IPS-15b (cell line): ENCODE data around the gene STOX1.
"Not testable (repeated sequence)": the region's sequence is repeated elsewhere in the genome, so short reads cannot be mapped to it uniquely, and the experiment has no call there.

Source experiments
- H3K27me3 ChIP-seq: one replicate; pipeline ENCODE4 v1.6.1; 2013; ENCODE audit warnings: low read length; ENCODE audit not compliant: control insufficient read depth, insufficient read depth
- H3K36me3 ChIP-seq: one replicate; pipeline ENCODE4 v1.6.1; 2013; ENCODE audit warnings: low read length; ENCODE audit not compliant: control insufficient read depth, insufficient read depth
- H3K4me1 ChIP-seq: one replicate; pipeline ENCODE4 v1.6.1; 2013; ENCODE audit warnings: mild to moderate bottlenecking, low read length; ENCODE audit not compliant: control insufficient read depth, insufficient read depth
- H3K4me3 ChIP-seq: one replicate; pipeline ENCODE4 v1.5.1; 2013; ENCODE audit warnings: low read depth, low read length
- H3K9ac ChIP-seq: one replicate; pipeline ENCODE4 v1.6.1; 2013; ENCODE audit warnings: low read depth, mild to moderate bottlenecking, low read length
- H3K9me3 ChIP-seq: one replicate; pipeline ENCODE4 v1.6.1; 2013; ENCODE audit warnings: mild to moderate bottlenecking, low read length; ENCODE audit not compliant: control insufficient read depth, insufficient read depth

Gene STOX1

DNA sequence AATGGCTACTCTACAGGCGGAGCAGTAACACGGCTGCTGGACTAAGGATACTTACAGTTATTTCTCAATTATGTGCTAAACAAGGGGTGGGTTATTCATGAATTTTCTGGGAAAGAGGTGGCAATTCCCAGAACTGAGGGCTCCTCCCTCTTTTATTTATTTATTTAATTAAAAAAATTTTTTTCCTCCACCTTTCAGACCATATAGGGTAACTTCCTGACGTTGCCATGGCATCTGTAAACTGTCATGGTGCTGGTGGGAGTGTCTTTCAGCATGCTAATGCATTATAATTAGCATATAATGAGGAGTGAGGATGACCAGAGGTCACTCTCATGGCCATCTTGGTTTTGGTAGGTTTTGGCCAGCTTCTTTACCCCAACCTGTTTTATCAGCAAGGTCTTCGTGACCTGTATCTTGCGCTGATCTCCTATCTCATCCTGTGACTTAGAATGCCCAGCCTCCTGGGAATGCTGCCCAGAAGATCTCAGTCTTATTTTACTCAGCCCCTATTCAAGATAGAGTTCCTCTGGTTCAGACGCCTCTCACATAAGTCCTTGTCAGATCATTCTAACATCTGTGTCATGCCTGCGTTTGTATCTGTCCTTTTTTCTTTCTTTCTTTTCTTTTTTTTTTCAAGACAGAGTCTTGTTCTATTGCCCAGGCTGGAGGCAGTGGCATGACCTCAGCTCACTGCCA, 15.9 kb upstream of the STOX1 start:
- Histone ChIP-seq H3K4me3 (no peak overlapping the region), H3K9me3 (no peaks in the 10 kb centered on the region), H3K4me1 (no peaks in the 10 kb centered on the region), H3K9ac (no peak overlapping the region), H3K27me3 (no peaks in the 10 kb centered on the region), H3K36me3 (no peaks in the 10 kb centered on the region)

GRCh38 chr10:68812420-68812819, 14.9 kb upstream of the STOX1 start:
- no peaks in the 10 kb centered on the region for H3K27me3 ChIP-seq
- no peaks in the 10 kb centered on the region for H3K4me1 ChIP-seq
- H3K4me3 ChIP-seq: no peak overlapping the region
- H3K36me3 ChIP-seq: no peaks in the 10 kb centered on the region
- H3K9me3 ChIP-seq: no peaks in the 10 kb centered on the region
- H3K9ac ChIP-seq: no peak overlapping the region

- Histone ChIP-seq H3K9me3 (no peaks in the 10 kb centered on the region), H3K9ac (no peak overlapping the region), H3K27me3 (no peaks in the 10 kb centered on the region), H3K4me1 (no peaks in the 10 kb centered on the region), H3K4me3 (no peak overlapping the region), H3K36me3 (no peaks in the 10 kb centered on the region)
These were observed 13.8 kb upstream of the STOX1 start for GRCh38 chr10:68813559-68813958.

GRCh38 chr10:68816796-68817412, 10.4 kb upstream of the STOX1 start:
- no peaks in the 10 kb centered on the region for H3K27me3 ChIP-seq
- no peak overlapping the region for H3K9ac ChIP-seq
- H3K9me3 ChIP-seq: no peaks in the 10 kb centered on the region
- H3K36me3 ChIP-seq: no peaks in the 10 kb centered on the region
- H3K4me3 ChIP-seq: no peak overlapping the region
- no peaks in the 10 kb centered on the region for H3K4me1 ChIP-seq

DNA sequence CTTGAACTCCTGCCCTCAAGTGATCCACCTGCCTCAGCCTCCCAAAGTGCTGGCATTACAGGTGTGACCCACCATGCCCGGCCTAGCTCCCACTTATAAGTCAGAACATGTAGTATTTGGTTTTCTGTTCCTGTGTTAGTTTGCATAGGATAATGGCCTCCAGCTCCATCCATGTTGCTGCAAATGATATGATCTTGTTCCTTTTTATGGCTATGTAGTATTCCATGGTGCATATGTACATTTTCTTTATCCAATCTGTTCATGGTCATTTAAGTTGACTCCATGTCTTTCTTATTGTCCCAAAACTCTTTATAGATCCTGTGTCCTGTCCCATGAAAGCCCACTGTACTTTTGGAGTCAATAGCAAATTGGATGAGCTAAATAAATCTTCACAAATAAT, 7.0 kb upstream of the STOX1 start:
- not testable (repeated sequence) for H3K4me3 ChIP-seq, H3K4me1 ChIP-seq, H3K36me3 ChIP-seq, H3K9ac ChIP-seq, H3K9me3 ChIP-seq, H3K27me3 ChIP-seq

DNA sequence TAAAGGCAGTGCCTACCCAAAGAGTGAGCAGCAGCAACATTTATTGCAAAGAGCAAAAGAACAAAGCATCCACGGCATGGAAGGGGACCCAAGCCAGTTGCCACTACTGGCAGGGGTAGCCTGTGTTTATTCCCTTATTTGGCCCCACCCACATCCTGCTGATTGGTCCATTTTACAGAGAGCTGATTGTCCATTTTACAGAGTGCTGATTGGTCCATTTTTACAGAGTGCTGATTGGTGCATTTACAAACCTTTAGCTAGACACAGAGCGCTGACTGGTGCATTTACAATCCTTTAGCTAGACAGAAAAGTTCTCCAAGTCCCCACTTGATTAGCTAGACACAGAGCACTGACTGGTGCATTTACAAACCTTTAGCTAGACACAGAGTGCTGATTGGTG, 4.7 kb upstream of the STOX1 start:
- not testable (repeated sequence) for H3K9me3 ChIP-seq

DNA sequence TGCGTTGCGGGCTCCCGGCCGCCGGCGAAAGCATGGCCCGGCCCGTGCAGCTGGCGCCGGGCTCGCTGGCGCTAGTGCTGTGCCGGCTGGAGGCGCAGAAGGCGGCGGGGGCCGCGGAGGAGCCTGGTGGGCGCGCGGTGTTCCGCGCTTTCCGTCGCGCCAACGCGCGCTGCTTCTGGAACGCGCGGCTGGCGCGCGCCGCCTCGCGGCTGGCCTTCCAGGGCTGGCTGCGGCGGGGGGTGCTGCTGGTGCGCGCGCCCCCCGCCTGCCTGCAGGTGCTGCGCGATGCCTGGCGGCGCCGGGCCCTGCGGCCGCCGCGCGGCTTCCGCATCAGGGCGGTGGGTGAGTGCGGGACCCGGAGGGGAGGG, 245 bp downstream of the STOX1 start:
- H3K36me3 ChIP-seq, H3K9ac ChIP-seq, H3K9me3 ChIP-seq, H3K4me1 ChIP-seq: not testable (repeated sequence)
- Histone ChIP-seq H3K27me3 (peaks cover 17% of the 10 kb centered on the region), H3K4me3 (peak overlapping the region; percentile 62)

More for the DNA sequence above, 4.7 kb upstream of the STOX1 start:
- not testable (repeated sequence) for H3K4me1 ChIP-seq, H3K4me3 ChIP-seq, H3K9ac ChIP-seq, H3K27me3 ChIP-seq, H3K36me3 ChIP-seq

GRCh38 chr10:68828083-68828601, 811 bp downstream of the STOX1 start:
- H3K9me3 ChIP-seq: not testable (repeated sequence)
- peak overlapping the region; percentile 37 for H3K9ac ChIP-seq

DNA sequence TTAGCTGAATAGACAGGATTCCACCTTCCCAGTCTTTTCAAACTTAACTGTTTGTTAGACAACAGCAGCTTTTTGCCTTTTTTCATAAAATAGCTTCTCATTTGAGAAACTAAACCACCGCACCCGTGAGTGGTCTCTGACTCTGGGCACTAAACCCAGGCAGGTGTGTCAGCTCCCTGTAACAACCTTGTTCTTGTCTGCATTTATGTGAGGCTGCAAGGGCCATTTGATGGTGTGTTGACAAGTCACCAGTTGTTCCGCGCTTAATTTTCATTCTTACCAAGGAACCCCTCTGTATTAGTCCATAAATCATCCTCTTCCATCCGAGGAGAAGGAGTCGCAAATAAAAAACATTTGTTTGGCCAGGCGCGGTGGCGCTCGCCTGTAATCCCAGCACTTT, 1.5 kb downstream of the STOX1 start:
- Histone ChIP-seq H3K4me1 (peaks cover 2% of the 10 kb centered on the region), H3K4me3 (peak overlapping the region; percentile 64), H3K27me3 (peaks cover 17% of the 10 kb centered on the region), H3K9ac (no peak overlapping the region), H3K9me3 (no peaks in the 10 kb centered on the region), H3K36me3 (no peaks in the 10 kb centered on the region)

More at GRCh38 chr10:68828083-68828601, 811 bp downstream of the STOX1 start:
- H3K36me3 ChIP-seq, H3K4me1 ChIP-seq: not testable (repeated sequence)
- H3K4me3 ChIP-seq: peak overlapping the region; percentile 64
- peaks cover 17% of the 10 kb centered on the region for H3K27me3 ChIP-seq

DNA sequence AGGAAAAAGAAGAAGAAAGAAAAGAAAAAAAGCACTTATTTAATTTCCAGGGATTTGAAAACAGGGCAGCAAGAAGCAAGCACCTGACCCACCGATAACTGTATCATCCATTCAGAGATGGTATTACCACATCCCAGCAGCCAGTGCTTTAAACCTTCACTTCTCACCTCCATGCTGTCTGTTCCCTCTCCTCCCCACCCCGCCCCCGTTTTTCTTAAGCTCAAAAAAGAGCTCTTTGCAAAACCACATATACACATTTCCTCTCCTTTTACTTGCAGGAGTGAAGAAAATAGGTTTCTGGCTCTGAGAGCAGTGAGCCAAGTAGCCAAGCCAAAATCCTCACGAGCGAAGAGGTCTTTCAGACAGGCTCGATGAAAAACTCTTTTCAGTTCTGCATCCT, 2.2 kb downstream of the STOX1 start:
- Histone ChIP-seq H3K9me3 (no peaks in the 10 kb centered on the region), H3K4me3 (no peak overlapping the region), H3K4me1 (peaks cover 2% of the 10 kb centered on the region), H3K9ac (no peak overlapping the region), H3K27me3 (peaks cover 17% of the 10 kb centered on the region), H3K36me3 (no peaks in the 10 kb centered on the region)

DNA sequence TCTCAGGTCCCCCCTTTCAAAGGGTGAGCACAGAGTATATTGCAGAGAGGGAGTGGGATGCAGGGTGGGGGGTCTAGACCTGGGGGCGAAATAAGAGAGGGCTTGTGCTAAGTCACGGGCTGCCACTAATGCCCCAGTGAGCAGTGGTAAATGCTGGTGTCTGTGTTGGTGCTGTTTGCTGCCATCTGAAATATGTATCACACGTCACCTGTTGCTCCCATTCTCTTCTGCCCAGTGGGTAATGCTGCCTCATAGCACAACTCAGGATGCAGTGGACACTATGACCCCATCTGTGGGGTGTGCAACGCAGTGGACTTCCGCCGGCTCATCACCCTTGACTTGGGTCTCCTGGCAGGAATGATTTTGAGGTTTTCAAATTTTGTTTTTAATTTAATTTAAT, 2.6 kb downstream of the STOX1 start:
- H3K4me3 ChIP-seq: no peak overlapping the region
- H3K4me1 ChIP-seq: peaks cover 2% of the 10 kb centered on the region
- no peaks in the 10 kb centered on the region for H3K9me3 ChIP-seq
- H3K36me3 ChIP-seq: no peaks in the 10 kb centered on the region
- peaks cover 17% of the 10 kb centered on the region for H3K27me3 ChIP-seq
- no peak overlapping the region for H3K9ac ChIP-seq

GRCh38 chr10:68831961-68832455, 4.7 kb downstream of the STOX1 start:
- H3K9ac ChIP-seq: no peak overlapping the region

More at GRCh38 chr10:68831961-68832455, 4.7 kb downstream of the STOX1 start:
- H3K4me3 ChIP-seq: no peak overlapping the region
- H3K36me3 ChIP-seq: no peaks in the 10 kb centered on the region
- H3K4me1 ChIP-seq: peaks cover 2% of the 10 kb centered on the region
- peaks cover 15% of the 10 kb centered on the region for H3K27me3 ChIP-seq
- no peaks in the 10 kb centered on the region for H3K9me3 ChIP-seq
